SJCRH30 (cell line): ENCODE measurements around the gene MACROH2A1. TPM values are rescaled to one million over a fixed set of nuclear protein-coding genes. Genes with fewer than 3 reads are reported as not detected.

Experiments used
- DNase-seq, 2 experiments: peaks; one replicate each; pipeline ENCODE4 v3.0.0-alpha.2; 2015 to 2020
- H3K27ac ChIP-seq: fragments of 250-450 bp; sonication (Bioruptor Pico); 2 replicates; pipeline ENCODE4 v1.5.1; 2020; ENCODE audit warnings: mild to moderate bottlenecking, moderate library complexity
- H3K27me3 ChIP-seq: fragments of 250-450 bp; sonication (Bioruptor Pico); 2 replicates; pipeline ENCODE4 v1.5.1; 2020; ENCODE audit warnings: mild to moderate bottlenecking, moderate library complexity
- H3K36me3 ChIP-seq: fragments of 250-450 bp; sonication (Bioruptor Pico); 2 replicates; pipeline ENCODE4 v1.5.1; 2020; ENCODE audit warnings: mild to moderate bottlenecking, moderate library complexity
- H3K4me1 ChIP-seq: fragments of 250-450 bp; sonication (Bioruptor Pico); 2 replicates; pipeline ENCODE4 v1.5.1; 2020; ENCODE audit warnings: mild to moderate bottlenecking, moderate library complexity
- H3K4me3 ChIP-seq: fragments of 250-450 bp; sonication (Bioruptor Pico); 2 replicates; pipeline ENCODE4 v1.5.1; 2020; ENCODE audit warnings: mild to moderate bottlenecking, moderate library complexity
- H3K9me3 ChIP-seq: fragments of 250-450 bp; sonication (Bioruptor Pico); replicated peaks from 2 replicates; pipeline ENCODE4 v1.5.1; 2020; ENCODE audit warnings: mild to moderate bottlenecking, moderate library complexity
- total RNA-seq: library from RNA; depleted of rRNA; stranded (reverse); fragments of >200 nt; shearing (Covaris generic); gene quantifications from 2 replicates; pipeline ENCODE4 v1.2.3, GENCODE V29; 2014

The MACROH2A1 gene
- total RNA-seq, 1 experiment from 2014 or later = 248 TPM

GRCh38 chr5:135382981-135383380 is 16.1 kb downstream of the MACROH2A1 start:
- Histone ChIP-seq H3K4me1 (peaks cover 14% of the 10 kb centered on the region), H3K9me3 (no peaks in the 10 kb centered on the region), H3K27me3 (no peaks in the 10 kb centered on the region), H3K36me3 (peaks cover 88% of the 10 kb centered on the region), H3K27ac (no peak overlapping the region), H3K4me3 (no peak overlapping the region)
- no peak for DNase-seq

- DNase-seq = no peak
- Histone ChIP-seq H3K27me3 (no peaks in the 10 kb centered on the region), H3K27ac (no peak overlapping the region), H3K4me1 (peaks cover 10% of the 10 kb centered on the region), H3K9me3 (no peaks in the 10 kb centered on the region), H3K36me3 (peaks cover 85% of the 10 kb centered on the region), H3K4me3 (no peak overlapping the region)
Observed at GRCh38 chr5:135382106-135382790, 16.8 kb downstream of the MACROH2A1 start.

- H3K9me3 ChIP-seq = no peaks in the 10 kb centered on the region
- H3K27me3 ChIP-seq = no peaks in the 10 kb centered on the region
- H3K4me1 ChIP-seq = peaks cover 6% of the 10 kb centered on the region
- H3K27ac ChIP-seq = no peak overlapping the region
- peaks cover 90% of the 10 kb centered on the region for H3K36me3 ChIP-seq
- no peak for DNase-seq
- H3K4me3 ChIP-seq = no peak overlapping the region
Observed at GRCh38 chr5:135379046-135379654, 19.9 kb downstream of the MACROH2A1 start.

- H3K27ac ChIP-seq = no peak overlapping the region
- H3K4me1 ChIP-seq = peaks cover 6% of the 10 kb centered on the region
- H3K9me3 ChIP-seq = no peaks in the 10 kb centered on the region
- peaks cover 90% of the 10 kb centered on the region for H3K36me3 ChIP-seq
- no peak for DNase-seq
- H3K4me3 ChIP-seq = no peak overlapping the region
- H3K27me3 ChIP-seq = no peaks in the 10 kb centered on the region
Observed at GRCh38 chr5:135377751-135378680, 21.0 kb downstream of the MACROH2A1 start.

- Histone ChIP-seq H3K36me3 (peaks cover 84% of the 10 kb centered on the region), H3K27ac (no peak overlapping the region), H3K9me3 (no peaks in the 10 kb centered on the region), H3K4me1 (peaks cover 6% of the 10 kb centered on the region), H3K27me3 (no peaks in the 10 kb centered on the region), H3K4me3 (no peak overlapping the region)
- DNase-seq = no peak
Observed at GRCh38 chr5:135376961-135377624, 21.9 kb downstream of the MACROH2A1 start.

GRCh38 chr5:135375040-135375793 is 23.8 kb downstream of the MACROH2A1 start:
- DNase-seq = no peak
- Histone ChIP-seq H3K27ac (no peak overlapping the region), H3K4me3 (no peak overlapping the region), H3K9me3 (no peaks in the 10 kb centered on the region), H3K27me3 (no peaks in the 10 kb centered on the region), H3K4me1 (peaks cover 6% of the 10 kb centered on the region), H3K36me3 (peaks cover 83% of the 10 kb centered on the region)

- Histone ChIP-seq H3K27ac (no peak overlapping the region), H3K36me3 (peaks cover 83% of the 10 kb centered on the region), H3K27me3 (no peaks in the 10 kb centered on the region), H3K4me1 (peaks cover 9% of the 10 kb centered on the region), H3K4me3 (no peak overlapping the region), H3K9me3 (no peaks in the 10 kb centered on the region)
- DNase-seq = no peak
Observed at GRCh38 chr5:135373736-135374515, 25.1 kb downstream of the MACROH2A1 start.

- Histone ChIP-seq H3K4me1 (peaks cover 16% of the 10 kb centered on the region), H3K4me3 (no peak overlapping the region), H3K27ac (no peak overlapping the region), H3K9me3 (no peaks in the 10 kb centered on the region), H3K27me3 (no peaks in the 10 kb centered on the region), H3K36me3 (peaks cover 82% of the 10 kb centered on the region)
- DNase-seq = no peak
Observed at GRCh38 chr5:135372654-135373381, 26.2 kb downstream of the MACROH2A1 start.

- Histone ChIP-seq H3K4me1 (peaks cover 21% of the 10 kb centered on the region), H3K27me3 (no peaks in the 10 kb centered on the region), H3K4me3 (no peak overlapping the region), H3K36me3 (peaks cover 75% of the 10 kb centered on the region), H3K27ac (no peak overlapping the region), H3K9me3 (no peaks in the 10 kb centered on the region)
- no peak for DNase-seq
Observed at GRCh38 chr5:135371622-135372232, 27.3 kb downstream of the MACROH2A1 start.

- peaks cover 58% of the 10 kb centered on the region for H3K36me3 ChIP-seq
- no peak overlapping the region for H3K4me3 ChIP-seq
- DNase-seq = no peak
- H3K9me3 ChIP-seq = no peaks in the 10 kb centered on the region
- H3K27ac ChIP-seq = no peak overlapping the region
- peaks cover 38% of the 10 kb centered on the region for H3K4me1 ChIP-seq
- no peaks in the 10 kb centered on the region for H3K27me3 ChIP-seq
Observed at GRCh38 chr5:135369952-135370351, 29.1 kb downstream of the MACROH2A1 start.

GRCh38 chr5:135367554-135367953 is 31.5 kb downstream of the MACROH2A1 start:
- Histone ChIP-seq H3K27ac (peak overlapping the region; percentile 80), H3K27me3 (no peaks in the 10 kb centered on the region), H3K4me1 (peaks cover 38% of the 10 kb centered on the region), H3K9me3 (no peaks in the 10 kb centered on the region), H3K4me3 (no peak overlapping the region), H3K36me3 (peaks cover 59% of the 10 kb centered on the region)
- no peak for DNase-seq

- Histone ChIP-seq H3K9me3 (no peaks in the 10 kb centered on the region), H3K36me3 (peaks cover 61% of the 10 kb centered on the region), H3K27ac (peak overlapping the region; percentile 80), H3K27me3 (no peaks in the 10 kb centered on the region), H3K4me3 (no peak overlapping the region), H3K4me1 (peaks cover 38% of the 10 kb centered on the region)
- DNase-seq = peak; percentile 45 to 80
Observed at GRCh38 chr5:135367076-135367475, 32.0 kb downstream of the MACROH2A1 start.
